HG03135 (cell line): Measurements from ENCODE around the gene HLTF.

Experiments
- ATAC-seq: cut with Tn5 transposase; IDR thresholded peaks from one replicate; pipeline ENCODE4 v1.9.1; 2021; ENCODE audit warnings: mild to moderate bottlenecking, moderate library complexity; ENCODE audit not compliant: unreplicated experiment

Gene HLTF

GRCh38 chr3:149020196-149020838 lies 66.0 kb downstream of the HLTF start:
- no peak for ATAC-seq

GRCh38 chr3:149019580-149019979 lies 66.8 kb downstream of the HLTF start:
- no peak for ATAC-seq

- ATAC-seq, result no peak
Observed at GRCh38 chr3:149018247-149018646, 68.1 kb downstream of the HLTF start.

GRCh38 chr3:149016669-149017541 lies 69.4 kb downstream of the HLTF start:
- ATAC-seq, result no peak

- ATAC-seq, result no peak
Observed at GRCh38 chr3:149016242-149016641, 70.1 kb downstream of the HLTF start.

GRCh38 chr3:149015393-149015792 lies 70.9 kb downstream of the HLTF start:
- no peak for ATAC-seq

- ATAC-seq, result no peak
Observed at GRCh38 chr3:149013726-149014125, 72.6 kb downstream of the HLTF start.

GRCh38 chr3:149011676-149012075 lies 74.7 kb downstream of the HLTF start:
- no peak for ATAC-seq

- no peak for ATAC-seq
Observed at GRCh38 chr3:149010966-149011365, 75.4 kb downstream of the HLTF start.

GRCh38 chr3:149010504-149010951 lies 75.8 kb downstream of the HLTF start:
- ATAC-seq, result no peak

GRCh38 chr3:149009732-149010131 lies 76.6 kb downstream of the HLTF start:
- ATAC-seq, result peak; percentile 85

GRCh38 chr3:149007567-149008257 lies 78.6 kb downstream of the HLTF start:
- ATAC-seq, result no peak

- no peak for ATAC-seq
Observed at GRCh38 chr3:149005416-149005815, 80.9 kb downstream of the HLTF start.

- ATAC-seq, result no peak
Observed at GRCh38 chr3:149004622-149005021, 81.7 kb downstream of the HLTF start.

- peak; percentile 81 for ATAC-seq
Observed at GRCh38 chr3:149003653-149004305, 82.6 kb downstream of the HLTF start.

GRCh38 chr3:149001727-149002126 lies 84.6 kb downstream of the HLTF start:
- no peak for ATAC-seq

GRCh38 chr3:149000206-149000745 lies 86.1 kb downstream of the HLTF start:
- ATAC-seq, result no peak

GRCh38 chr3:148999806-149000205 lies 86.5 kb downstream of the HLTF start:
- ATAC-seq, result no peak

- ATAC-seq, result no peak
Observed at GRCh38 chr3:148998715-148999423, 87.5 kb downstream of the HLTF start.

GRCh38 chr3:148998297-148998696 lies 88.0 kb downstream of the HLTF start:
- no peak for ATAC-seq
